SK-N-SH treated with all-trans-retinoic acid at 6 μM for 48 hours (cell line): ENCODE data around the gene PSEN1.

Experiments
- OSR1 ChIP-seq: fragments of 250-450 bp; sonication (Bioruptor Pico); IDR thresholded peaks from 2 replicates; pipeline ENCODE4 v1.8.0; 2022; ENCODE audit warnings: moderate library complexity, mild to moderate bottlenecking, inconsistent platforms
- PPARA ChIP-seq: fragments of 250-450 bp; sonication (Bioruptor Pico); IDR thresholded peaks from 2 replicates; pipeline ENCODE4 v1.5.0; 2020; ENCODE audit warnings: mild to moderate bottlenecking, borderline replicate concordance
- RARB ChIP-seq: fragments of 250-450 bp; sonication (Bioruptor Pico); IDR thresholded peaks from 2 replicates; pipeline ENCODE4 v1.8.0; 2021; ENCODE audit warnings: mild to moderate bottlenecking, moderate library complexity
- ZFP3 ChIP-seq: fragments of 250-450 bp; sonication (Bioruptor Pico); IDR thresholded peaks from 2 replicates; pipeline ENCODE4 v1.5.0; 2020; ENCODE audit warnings: mild to moderate bottlenecking, moderate library complexity
- TF ChIP-seq, protein P1 (sequence below): fragments of 250-450 bp; sonication (Bioruptor Pico); IDR thresholded peaks from 2 replicates; pipeline ENCODE4 v1.5.1; 2021; ENCODE audit warnings: mild to moderate bottlenecking, moderate library complexity
- TF ChIP-seq, protein P2 (sequence below): fragments of 250-450 bp; sonication (Bioruptor Pico); IDR thresholded peaks from 2 replicates; pipeline ENCODE4 v1.5.1; 2020; ENCODE audit warnings: low read depth, mild to moderate bottlenecking, moderate library complexity

DNA sequence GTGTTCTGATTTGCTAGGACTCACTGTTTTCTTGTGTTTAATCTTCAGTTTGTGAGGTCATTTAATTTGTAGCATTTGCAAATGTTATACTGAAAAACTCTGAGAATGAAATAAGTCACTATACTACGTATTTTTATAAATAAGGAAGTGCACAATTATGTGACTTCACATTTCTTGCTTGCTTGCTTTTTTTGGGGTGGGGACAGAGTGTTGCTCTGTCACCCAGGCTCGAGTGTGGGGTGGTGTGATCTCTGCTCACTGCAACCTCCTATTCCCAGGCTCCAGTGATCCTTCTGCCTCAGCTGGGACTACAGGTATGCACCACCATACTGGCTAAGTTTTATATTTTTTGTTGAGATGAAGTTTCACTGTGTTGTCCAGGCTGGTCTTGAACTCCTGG is 45.3 kb upstream of the PSEN1 start:
- TF ChIP-seq PPARA (CRISPR knock-in tag): no peak
- TF ChIP-seq, protein P1, sequence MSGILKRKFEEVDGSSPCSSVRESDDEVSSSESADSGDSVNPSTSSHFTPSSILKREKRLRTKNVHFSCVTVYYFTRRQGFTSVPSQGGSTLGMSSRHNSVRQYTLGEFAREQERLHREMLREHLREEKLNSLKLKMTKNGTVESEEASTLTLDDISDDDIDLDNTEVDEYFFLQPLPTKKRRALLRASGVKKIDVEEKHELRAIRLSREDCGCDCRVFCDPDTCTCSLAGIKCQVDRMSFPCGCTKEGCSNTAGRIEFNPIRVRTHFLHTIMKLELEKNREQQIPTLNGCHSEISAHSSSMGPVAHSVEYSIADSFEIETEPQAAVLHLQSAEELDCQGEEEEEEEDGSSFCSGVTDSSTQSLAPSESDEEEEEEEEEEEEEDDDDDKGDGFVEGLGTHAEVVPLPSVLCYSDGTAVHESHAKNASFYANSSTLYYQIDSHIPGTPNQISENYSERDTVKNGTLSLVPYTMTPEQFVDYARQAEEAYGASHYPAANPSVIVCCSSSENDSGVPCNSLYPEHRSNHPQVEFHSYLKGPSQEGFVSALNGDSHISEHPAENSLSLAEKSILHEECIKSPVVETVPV (CRISPR knock-in tag): no peak
- TF ChIP-seq OSR1 (CRISPR knock-in tag): no peak
- no peak for TF ChIP-seq ZFP3 (CRISPR knock-in tag)
- TF ChIP-seq RARB: no peak
- TF ChIP-seq, protein P2, sequence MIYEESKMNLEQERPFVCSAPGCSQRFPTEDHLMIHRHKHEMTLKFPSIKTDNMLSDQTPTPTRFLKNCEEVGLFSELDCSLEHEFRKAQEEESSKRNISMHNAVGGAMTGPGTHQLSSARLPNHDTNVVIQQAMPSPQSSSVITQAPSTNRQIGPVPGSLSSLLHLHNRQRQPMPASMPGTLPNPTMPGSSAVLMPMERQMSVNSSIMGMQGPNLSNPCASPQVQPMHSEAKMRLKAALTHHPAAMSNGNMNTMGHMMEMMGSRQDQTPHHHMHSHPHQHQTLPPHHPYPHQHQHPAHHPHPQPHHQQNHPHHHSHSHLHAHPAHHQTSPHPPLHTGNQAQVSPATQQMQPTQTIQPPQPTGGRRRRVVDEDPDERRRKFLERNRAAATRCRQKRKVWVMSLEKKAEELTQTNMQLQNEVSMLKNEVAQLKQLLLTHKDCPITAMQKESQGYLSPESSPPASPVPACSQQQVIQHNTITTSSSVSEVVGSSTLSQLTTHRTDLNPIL (CRISPR knock-in tag): no peak
